Trophoblast cell (in vitro differentiated cells and primary cell): Measurements from ENCODE around the gene GUK1.
A peak's percentile ranks its signal among the peaks of the same experiment; 100 is the strongest.

Source experiments
- DNase-seq, 2 donors: peaks; one replicate each; pipeline ENCODE4 v3.0.0-alpha.2; 2016
- H2AFZ ChIP-seq: 2 replicates; pipeline ENCODE4 v1.6.1; 2013; ENCODE audit warnings: low read length, moderate library complexity, mild to moderate bottlenecking; ENCODE audit not compliant: insufficient read depth, poor library complexity
- H2AK5ac ChIP-seq: 2 replicates; pipeline ENCODE4 v1.6.1; 2013; ENCODE audit warnings: mild to moderate bottlenecking, low read length
- H2BK120ac ChIP-seq: 2 replicates; pipeline ENCODE4 v1.6.1; 2013; ENCODE audit warnings: low read length, mild to moderate bottlenecking, moderate library complexity; ENCODE audit not compliant: insufficient read depth, poor library complexity
- H2BK12ac ChIP-seq: 2 replicates; pipeline ENCODE4 v1.6.1; 2013; ENCODE audit warnings: mild to moderate bottlenecking, low read length, moderate library complexity
- H2BK5ac ChIP-seq: 2 replicates; pipeline ENCODE4 v1.6.1; 2013; ENCODE audit warnings: low read length, low read depth, moderate library complexity, mild to moderate bottlenecking; ENCODE audit not compliant: poor library complexity
- H3K14ac ChIP-seq: 2 replicates; pipeline ENCODE4 v1.6.1; 2013; ENCODE audit warnings: mild to moderate bottlenecking, low read length
- H3K18ac ChIP-seq: 2 replicates; pipeline ENCODE4 v1.6.1; 2013; ENCODE audit warnings: mild to moderate bottlenecking, low read length
- H3K23ac ChIP-seq: 2 replicates; pipeline ENCODE4 v1.6.1; 2013; ENCODE audit warnings: low read length
- H3K27ac ChIP-seq: 2 replicates; pipeline ENCODE4 v1.5.1; 2013; ENCODE audit warnings: low read depth, mild to moderate bottlenecking, inconsistent platforms, low read length, moderate library complexity
- H3K27me3 ChIP-seq: 2 replicates; pipeline ENCODE4 v1.6.1; 2013; ENCODE audit warnings: inconsistent platforms, mild to moderate bottlenecking, low read length, moderate library complexity; ENCODE audit not compliant: insufficient read depth
- H3K36me3 ChIP-seq, 2 experiments: 1 replicate in 1 of 2; 2 replicates in 1 of 2; pipeline ENCODE4 v1.6.1; 2013; ENCODE audit warnings: low read length in 2 of 2, mild to moderate bottlenecking in 2 of 2, moderate library complexity in 1 of 2; ENCODE audit not compliant: insufficient read depth in 2 of 2, control insufficient read depth in 1 of 2
- H3K4ac ChIP-seq: 2 replicates; pipeline ENCODE4 v1.6.1; 2013; ENCODE audit warnings: low read depth, mild to moderate bottlenecking, low read length, moderate library complexity
- H3K4me1 ChIP-seq, 2 experiments: 1 replicate in 1 of 2; 2 replicates in 1 of 2; pipeline ENCODE4 v1.6.1; 2013; ENCODE audit warnings: low read length in 2 of 2, mild to moderate bottlenecking in 2 of 2, moderate library complexity in 1 of 2; ENCODE audit not compliant: insufficient read depth in 2 of 2, control insufficient read depth in 1 of 2
- H3K4me2 ChIP-seq: 2 replicates; pipeline ENCODE4 v1.6.1; 2013; ENCODE audit warnings: inconsistent platforms, mild to moderate bottlenecking, low read length, moderate library complexity
- H3K4me3 ChIP-seq: 2 replicates; pipeline ENCODE4 v1.5.1; 2013; ENCODE audit warnings: mild to moderate bottlenecking, low read depth, low read length, inconsistent platforms
- H3K79me1 ChIP-seq: one replicate; pipeline ENCODE4 v1.6.1; 2013; ENCODE audit warnings: low read length
- H3K79me2 ChIP-seq: 2 replicates; pipeline ENCODE4 v1.6.1; 2013; ENCODE audit warnings: low read length, mild to moderate bottlenecking; ENCODE audit not compliant: control insufficient read depth, insufficient read depth, poor library complexity
- H3K9ac ChIP-seq: 2 replicates; pipeline ENCODE4 v1.6.1; 2013; ENCODE audit warnings: mild to moderate bottlenecking, low read length
- H3K9me3 ChIP-seq: 2 replicates; pipeline ENCODE4 v1.6.1; 2013; ENCODE audit warnings: low read depth, mild to moderate bottlenecking, control low read depth, inconsistent platforms, low read length; ENCODE audit not compliant: insufficient read depth
- H4K12ac ChIP-seq: 2 replicates; pipeline ENCODE4 v1.6.1; 2013; ENCODE audit warnings: low read depth, mild to moderate bottlenecking, low read length, moderate library complexity
- H4K8ac ChIP-seq: 2 replicates; pipeline ENCODE4 v1.6.1; 2013; ENCODE audit warnings: low read depth, mild to moderate bottlenecking, low read length, moderate library complexity
- H4K91ac ChIP-seq: one replicate; pipeline ENCODE4 v1.6.1; 2013; ENCODE audit warnings: low read depth, mild to moderate bottlenecking, low read length, moderate library complexity
- WGBS: extraction: QIAGEN DNeasy Blood & Tissue Kit; methylation state at CpG from one replicate; pipeline ENCODE4 v1.1.7; 2013; ENCODE audit warnings: missing lambda C conversion rate; ENCODE audit not compliant: insufficient read length, insufficient coverage; ENCODE audit errors: extremely low coverage; 5-methylcytosine and 5-hydroxymethylcytosine counted together

Gene GUK1

DNA sequence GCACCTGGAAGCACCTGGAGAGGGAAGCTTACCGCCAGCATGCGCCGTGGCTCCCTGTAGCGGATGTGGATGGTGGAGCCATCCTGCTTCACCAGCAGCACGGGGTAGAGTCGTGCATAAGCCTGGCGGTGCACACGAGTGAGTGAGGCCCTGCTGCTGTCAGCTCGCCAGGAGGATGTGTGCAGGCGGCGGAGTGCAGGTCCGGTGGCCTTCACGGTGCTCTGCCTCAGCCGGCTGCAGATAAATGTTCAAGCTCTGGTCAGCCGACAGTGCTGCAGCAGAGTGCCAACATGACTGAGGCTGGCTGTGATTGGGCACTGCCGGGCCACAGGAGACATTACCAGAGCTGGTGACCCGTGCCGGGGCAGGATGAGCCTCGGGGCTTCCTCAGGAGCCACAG is 32.4 kb upstream of the GUK1 start:
- no peak overlapping the region for H3K23ac ChIP-seq
- H4K8ac ChIP-seq = no peak overlapping the region
- H3K4me3 ChIP-seq = no peak overlapping the region
- H4K12ac ChIP-seq = no peak overlapping the region
- H3K4me2 ChIP-seq = no peak overlapping the region
- no peak overlapping the region for H3K9ac ChIP-seq
- WGBS = no CpG with 5 or more reads among the region's 19 CpGs
- peaks cover 11 to 16% of the 10 kb centered on the region in 2 experiments for H3K4me1 ChIP-seq
- H4K91ac ChIP-seq = no peak overlapping the region
- no peaks in the 10 kb centered on the region for H3K9me3 ChIP-seq
- H2AK5ac ChIP-seq = no peak overlapping the region
- H3K27ac ChIP-seq = no peak overlapping the region
- H2BK5ac ChIP-seq = no peak overlapping the region
- peaks cover 19 to 20% of the 10 kb centered on the region in 2 experiments for H3K36me3 ChIP-seq
- H2BK120ac ChIP-seq = no peak overlapping the region
- H2AFZ ChIP-seq = no peak overlapping the region
- H2BK12ac ChIP-seq = no peak overlapping the region
- H3K18ac ChIP-seq = no peak overlapping the region
- H3K14ac ChIP-seq = no peak overlapping the region
- no peak overlapping the region for H3K4ac ChIP-seq
- peaks cover 17% of the 10 kb centered on the region for H3K79me1 ChIP-seq
- H3K27me3 ChIP-seq = no peaks in the 10 kb centered on the region
- DNase-seq = no peak
- H3K79me2 ChIP-seq = peaks cover 13% of the 10 kb centered on the region

DNA sequence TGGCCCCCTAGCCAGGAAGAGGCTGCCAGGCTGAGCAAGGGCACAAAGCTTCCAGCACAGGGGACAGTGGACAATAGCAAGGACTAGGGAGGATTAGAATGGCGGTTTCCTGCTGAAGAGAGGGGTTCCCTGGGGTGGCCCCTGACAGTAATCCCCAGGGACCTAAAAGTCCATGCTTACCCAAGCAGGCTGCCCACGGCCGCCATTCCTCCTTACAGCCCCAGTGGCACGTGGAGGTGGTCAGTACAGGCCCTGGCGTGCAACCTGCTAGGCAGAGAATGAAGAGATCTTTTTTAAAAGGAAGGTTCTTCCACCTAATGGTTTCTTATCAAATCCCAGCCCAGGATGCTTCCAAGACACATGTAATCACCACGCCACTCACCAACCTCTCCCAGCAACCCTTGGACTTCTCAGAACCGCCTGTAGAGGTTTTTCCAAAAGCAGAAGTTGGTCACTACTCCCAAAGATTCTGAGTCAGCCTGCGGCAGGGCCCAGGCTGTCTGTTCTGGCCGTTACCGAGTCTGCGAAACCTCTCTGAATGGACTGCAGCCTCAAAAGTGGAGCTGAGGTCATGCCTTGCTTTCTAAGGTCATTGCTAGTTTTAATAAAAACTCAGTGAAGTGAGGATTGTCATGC is 31.9 kb upstream of the GUK1 start:
- H3K9ac ChIP-seq = no peak overlapping the region
- no peak overlapping the region for H3K4me3 ChIP-seq
- H3K4ac ChIP-seq = peak overlapping the region; percentile 47
- no peak for DNase-seq
- peaks cover 14% of the 10 kb centered on the region for H3K79me1 ChIP-seq
- no peak overlapping the region for H4K12ac ChIP-seq
- no peak overlapping the region for H2AK5ac ChIP-seq
- no peak overlapping the region for H4K91ac ChIP-seq
- H2AFZ ChIP-seq = no peak overlapping the region
- H3K9me3 ChIP-seq = no peaks in the 10 kb centered on the region
- no peak overlapping the region for H3K27ac ChIP-seq
- H2BK5ac ChIP-seq = no peak overlapping the region
- no peak overlapping the region for H2BK120ac ChIP-seq
- peak overlapping the region; percentile 90 for H4K8ac ChIP-seq
- WGBS = no CpG with 5 or more reads among the region's 11 CpGs
- no peak overlapping the region for H2BK12ac ChIP-seq
- no peak overlapping the region for H3K23ac ChIP-seq
- H3K4me2 ChIP-seq = peak overlapping the region; percentile 85
- H3K79me2 ChIP-seq = peaks cover 9% of the 10 kb centered on the region
- H3K36me3 ChIP-seq = peaks cover 19 to 20% of the 10 kb centered on the region in 2 experiments
- no peaks in the 10 kb centered on the region for H3K27me3 ChIP-seq
- H3K18ac ChIP-seq = no peak overlapping the region
- peaks cover 11 to 16% of the 10 kb centered on the region in 2 experiments for H3K4me1 ChIP-seq
- no peak overlapping the region for H3K14ac ChIP-seq

DNA sequence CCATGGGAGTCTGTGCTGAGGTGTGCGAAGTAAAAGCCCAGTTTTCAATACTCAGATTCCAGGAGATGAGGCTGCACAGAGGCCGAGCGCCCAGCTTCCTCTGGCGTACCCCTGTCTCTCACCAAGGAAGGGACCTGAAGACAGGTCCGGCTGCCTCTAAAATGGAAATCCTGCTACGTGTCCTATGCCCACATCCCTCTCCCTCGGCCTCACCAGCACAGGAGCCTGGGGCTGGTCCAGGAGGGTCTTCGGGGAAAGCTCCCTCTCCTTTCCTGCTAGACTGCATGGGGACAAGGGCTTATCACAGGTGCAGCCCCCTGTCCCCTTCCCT is 31.4 kb upstream of the GUK1 start:
- peaks cover 19 to 20% of the 10 kb centered on the region in 2 experiments for H3K36me3 ChIP-seq

DNA sequence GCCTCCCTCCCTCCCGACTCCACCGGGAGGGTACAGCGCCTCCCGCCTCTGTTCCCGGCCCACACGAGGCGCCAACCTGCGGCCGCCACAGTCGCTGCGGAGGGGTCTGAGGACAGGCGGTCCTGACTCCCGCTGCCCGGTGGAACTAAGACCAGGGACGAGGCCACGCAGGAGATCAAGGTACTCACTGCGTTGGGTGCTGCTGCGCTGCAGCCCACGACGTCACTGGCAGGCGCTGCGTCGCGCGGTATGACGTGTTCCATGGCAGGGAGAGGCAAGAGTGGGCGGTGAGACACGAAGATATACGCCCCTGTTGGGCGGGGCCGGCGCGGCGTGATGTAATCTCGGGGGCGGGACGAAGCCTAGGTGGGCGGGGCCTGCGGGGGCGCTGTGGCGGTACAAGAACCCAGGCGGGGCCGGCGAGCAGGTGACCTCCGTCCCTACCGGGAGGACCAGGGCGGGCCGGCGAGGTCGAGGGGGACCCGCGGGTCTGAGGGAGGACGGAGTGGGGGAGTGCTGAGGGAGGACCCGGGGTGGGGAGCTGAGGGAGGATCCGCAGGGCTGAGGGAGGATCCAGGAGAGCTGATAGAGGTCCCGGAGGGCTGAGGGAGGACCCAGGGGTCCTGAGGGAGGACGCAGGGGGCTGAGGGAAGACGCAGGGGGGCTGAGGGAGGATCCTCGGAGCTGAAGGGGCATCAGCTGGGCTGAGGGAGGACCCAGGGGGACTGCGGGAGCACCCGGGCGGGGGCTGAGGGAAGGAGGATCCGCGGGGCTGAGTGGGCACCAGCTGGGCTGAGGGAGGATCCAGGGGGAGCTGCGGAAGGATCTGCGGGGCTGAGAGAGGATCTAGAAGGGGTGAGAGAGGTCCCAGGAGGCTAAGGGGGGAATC is 30.8 kb upstream of the GUK1 start, which contains the start of gene MRPL55:
TSS of gene MRPL55 (minus strand) at position 227 of the 889 bp plus-strand sequence. CDS start 1,039 bp downstream, outside the sequence.
- Histone ChIP-seq H3K9me3 (no peaks in the 10 kb centered on the region), H2BK120ac (peak within 1 kb of the TSS; percentile 45), H3K4me2 (peak within 1 kb of the TSS; percentile 85), H3K36me3 (peaks cover 19 to 20% of the 10 kb centered on the region in 2 experiments), H3K79me2 (peaks cover 9% of the 10 kb centered on the region), H3K79me1 (peaks cover 11% of the 10 kb centered on the region), H2AFZ (peak within 1 kb of the TSS; percentile 77), H3K27ac (peak within 1 kb of the TSS; percentile 43), H4K91ac (peak within 1 kb of the TSS; percentile 86), H3K23ac (no peak within 1 kb of the TSS), H4K8ac (peak within 1 kb of the TSS; percentile 90), H2BK12ac (peak within 1 kb of the TSS; percentile 55), H4K12ac (peak within 1 kb of the TSS; percentile 91), H3K4ac (peak within 1 kb of the TSS; percentile 77), H3K18ac (peak within 1 kb of the TSS; percentile 95), H3K27me3 (no peaks in the 10 kb centered on the region), H2AK5ac (peak within 1 kb of the TSS; percentile 71), H2BK5ac (peak within 1 kb of the TSS; percentile 65), H3K4me3 (peak within 1 kb of the TSS; percentile 94), H3K14ac (peak within 1 kb of the TSS; percentile 83), H3K9ac (peak within 1 kb of the TSS; percentile 89), H3K4me1 (peaks cover 7 to 10% of the 10 kb centered on the region in 2 experiments)
- peak; percentile 98 to 99 for DNase-seq
- WGBS = no CpG with 5 or more reads among the region's 66 CpGs

More for the DNA sequence above, 31.4 kb upstream of the GUK1 start:
- peak overlapping the region; percentile 46 for H2AFZ ChIP-seq
- H4K91ac ChIP-seq = peak overlapping the region; percentile 78
- H3K9me3 ChIP-seq = no peaks in the 10 kb centered on the region
- H3K27ac ChIP-seq = no peak overlapping the region
- H3K79me1 ChIP-seq = peaks cover 11% of the 10 kb centered on the region
- peak overlapping the region; percentile 4 for H2BK120ac ChIP-seq
- peak overlapping the region; percentile 77 for H3K4ac ChIP-seq
- no peaks in the 10 kb centered on the region for H3K27me3 ChIP-seq
- no peak overlapping the region for H3K23ac ChIP-seq
- H4K8ac ChIP-seq = peak overlapping the region; percentile 90
- peaks cover 9% of the 10 kb centered on the region for H3K79me2 ChIP-seq
- peak overlapping the region; percentile 94 for H3K4me3 ChIP-seq
- peak overlapping the region; percentile 53 for H2AK5ac ChIP-seq
- peaks cover 10 to 15% of the 10 kb centered on the region in 2 experiments for H3K4me1 ChIP-seq
- H3K18ac ChIP-seq = peak overlapping the region; percentile 42
- peak overlapping the region; percentile 15 for H4K12ac ChIP-seq
- peak overlapping the region; percentile 40 for H3K14ac ChIP-seq
- peak overlapping the region; percentile 89 for H3K9ac ChIP-seq
- peak overlapping the region; percentile 12 for H2BK5ac ChIP-seq
- peak overlapping the region; percentile 85 for H3K4me2 ChIP-seq
- DNase-seq = no peak
- WGBS = no CpG with 5 or more reads among the region's 8 CpGs
- no peak overlapping the region for H2BK12ac ChIP-seq
